PC-9 (cell line): ENCODE measurements around the gene SLC25A14. TPM values are rescaled to one million over a fixed set of nuclear protein-coding genes. Genes with fewer than 3 reads are reported as not detected.

Experiments
- BruUV-seq: library from RNA; stranded (reverse); fragments of 400-500 nt; replicated peaks from 2 replicates; lab custom pipeline; 2021; lab: Mats Ljungman, UMichigan
- CTCF ChIA-PET: fragments of 300-600 bp; sonication (Branson Sonifier 250); formaldehyde crosslinking; loops from one replicate; lab custom pipeline; 2022; ENCODE audit warnings: antibody characterized with exemption; lab: Charles Lee
- POLR2A ChIA-PET: fragments of 300-600 bp; sonication (Branson Sonifier 250); formaldehyde crosslinking; loops from one replicate; lab custom pipeline; 2022; ENCODE audit warnings: antibody characterized with exemption; ENCODE audit not compliant: unreplicated experiment; lab: Charles Lee
- DNase-seq, 2 experiments: peaks; one replicate each; pipeline versions ENCODE4 v3.0.0 to v3.0.0-alpha.2; 2015 to 2022; ENCODE audit warnings: mixed read lengths in 1 of 2
- H2AFZ ChIP-seq: fragments of 200-600 bp; sonication (generic); 2 replicates; pipeline ENCODE4 v1.8.1; 2017; ENCODE audit warnings: antibody characterized with exemption
- H3F3A ChIP-seq: fragments of 200-600 bp; sonication (generic); 2 replicates; pipeline ENCODE4 v1.8.1; 2017; ENCODE audit warnings: antibody characterized with exemption, mild to moderate bottlenecking, low read depth; ENCODE audit not compliant: insufficient read depth
- H3K27ac ChIP-seq: fragments of 200-600 bp; sonication (generic); 2 replicates; pipeline ENCODE4 v1.6.1; 2016; ENCODE audit warnings: mixed run types
- H3K27me3 ChIP-seq: fragments of 200-600 bp; sonication (generic); 2 replicates; pipeline ENCODE4 v1.6.1; 2016; ENCODE audit warnings: low read depth, mixed run types; ENCODE audit not compliant: insufficient read depth
- H3K36me3 ChIP-seq: fragments of 200-600 bp; sonication (generic); 2 replicates; pipeline ENCODE4 v1.6.1; 2016; ENCODE audit warnings: low read depth, mixed run types
- H3K4me1 ChIP-seq: fragments of 200-600 bp; sonication (generic); replicated peaks from 2 replicates; pipeline ENCODE4 v1.6.1; 2016; ENCODE audit warnings: mixed run types; ENCODE audit not compliant: insufficient read depth
- H3K4me2 ChIP-seq: fragments of 200-600 bp; sonication (generic); 2 replicates; pipeline ENCODE4 v1.6.1; 2017; ENCODE audit warnings: mixed run types
- H3K4me3 ChIP-seq: fragments of 200-600 bp; sonication (generic); 2 replicates; pipeline ENCODE4 v1.6.1; 2016; ENCODE audit warnings: mixed run types
- H3K79me2 ChIP-seq: fragments of 200-600 bp; sonication (generic); 2 replicates; pipeline ENCODE4 v1.6.1; 2017; ENCODE audit warnings: low read depth, mixed run types
- H3K9me2 ChIP-seq: fragments of 200-600 bp; sonication (generic); 2 replicates; pipeline ENCODE4 v1.8.1; 2017; ENCODE audit warnings: mild to moderate bottlenecking; ENCODE audit not compliant: insufficient read depth
- H3K9me3 ChIP-seq: fragments of 200-600 bp; sonication (generic); 2 replicates; pipeline ENCODE4 v1.8.1; 2016; ENCODE audit warnings: low read depth; ENCODE audit not compliant: insufficient read depth
- H4K20me1 ChIP-seq: fragments of 200-600 bp; sonication (generic); 2 replicates; pipeline ENCODE4 v1.8.1; 2017; ENCODE audit not compliant: insufficient read depth
- EZH2 ChIP-seq: fragments of 200-600 bp; sonication (generic); IDR thresholded peaks from 2 replicates; pipeline ENCODE4 v1.8.0; 2017; ENCODE audit warnings: antibody characterized with exemption, low read depth
- intact Hi-C: fragments of 100-400 bp; cut with micrococcal nuclease; formaldehyde crosslinking; loops from one replicate; pipeline ENCODE4 v1.10.0; 2022; ENCODE audit not compliant: unreplicated experiment
- total RNA-seq: library from RNA; stranded (reverse); gene quantifications from 2 replicates; pipeline ENCODE4 v1.2.3, GENCODE V29; 2021
- TF ChIP-seq, protein P1 (sequence below): fragments of 200-600 bp; sonication (generic); conservative IDR thresholded peaks from 2 replicates; pipeline ENCODE4 v1.6.1; 2017; ENCODE audit warnings: mixed run types, antibody characterized with exemption, mild to moderate bottlenecking, moderate library complexity

Gene SLC25A14
- total RNA-seq, 1 experiment from 2014 or later, result 30.4 TPM

DNA sequence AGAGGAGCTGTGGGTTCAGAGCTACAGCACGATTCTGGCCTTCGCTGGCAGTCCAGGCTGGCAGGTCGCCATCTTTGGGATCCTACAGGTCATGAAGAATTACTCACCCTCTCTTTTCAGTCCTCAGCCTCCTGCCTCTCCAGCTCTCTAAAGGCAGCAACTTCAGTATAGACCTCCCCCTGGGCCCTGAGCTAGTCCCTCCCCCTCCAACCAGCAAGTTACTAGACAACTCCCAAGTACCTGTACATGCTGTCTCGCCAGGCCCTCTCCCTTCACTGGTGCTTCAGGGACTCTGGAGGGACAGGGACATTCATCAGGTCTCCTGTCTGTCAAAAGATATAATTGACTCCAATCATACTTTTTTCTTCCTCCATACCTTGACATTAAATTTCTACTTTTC is 45.8 kb downstream of the SLC25A14 start, which contains the start of gene GPR119:
Gene GPR119, minus strand, starts transcription at position 155 of the 400 bp plus-strand sequence. CDS start 227 bp downstream, outside the sequence.
- Histone ChIP-seq H3K4me2 (no peak within 1 kb of the TSS), H2AFZ (no peak within 1 kb of the TSS)
- POLR2A ChIA-PET, result no interaction called here

DNA sequence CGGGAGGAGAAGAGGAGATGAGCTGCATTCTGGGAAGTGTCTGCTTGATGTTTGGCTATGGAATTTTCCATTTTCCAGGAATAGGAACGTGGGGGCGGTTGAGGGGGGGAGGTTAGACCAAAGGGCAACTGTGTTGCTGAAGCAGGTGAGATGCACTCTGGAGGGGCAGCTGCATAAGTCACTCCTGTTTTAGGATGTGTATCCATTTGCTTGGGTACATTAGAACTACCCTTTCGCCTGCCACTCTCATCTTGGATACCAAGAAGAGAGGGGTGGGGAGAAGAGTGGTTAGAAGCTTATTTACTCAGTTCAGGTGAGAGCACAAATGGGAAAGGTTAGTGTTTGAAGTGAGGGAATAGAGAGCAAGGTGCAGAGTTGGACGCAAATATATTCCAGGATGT is 46.7 kb downstream of the SLC25A14 start:
- H3K4me1 ChIP-seq, result no peaks in the 10 kb centered on the region
- peaks cover 13% of the 10 kb centered on the region for H3K27me3 ChIP-seq
- H3F3A ChIP-seq, result no peaks in the 10 kb centered on the region
- ChIA-PET CTCF (no interaction called here), POLR2A (no interaction called here)
- intact Hi-C loops, result no loop called here
- no peak overlapping the region for H3K4me3 ChIP-seq
- no peaks in the 10 kb centered on the region for H3K79me2 ChIP-seq
- H2AFZ ChIP-seq, result no peak overlapping the region
- no peaks in the 10 kb centered on the region for H3K36me3 ChIP-seq
- no peaks in the 10 kb centered on the region for H3K9me3 ChIP-seq
- no peak overlapping the region for H3K27ac ChIP-seq
- TF ChIP-seq, protein P1, sequence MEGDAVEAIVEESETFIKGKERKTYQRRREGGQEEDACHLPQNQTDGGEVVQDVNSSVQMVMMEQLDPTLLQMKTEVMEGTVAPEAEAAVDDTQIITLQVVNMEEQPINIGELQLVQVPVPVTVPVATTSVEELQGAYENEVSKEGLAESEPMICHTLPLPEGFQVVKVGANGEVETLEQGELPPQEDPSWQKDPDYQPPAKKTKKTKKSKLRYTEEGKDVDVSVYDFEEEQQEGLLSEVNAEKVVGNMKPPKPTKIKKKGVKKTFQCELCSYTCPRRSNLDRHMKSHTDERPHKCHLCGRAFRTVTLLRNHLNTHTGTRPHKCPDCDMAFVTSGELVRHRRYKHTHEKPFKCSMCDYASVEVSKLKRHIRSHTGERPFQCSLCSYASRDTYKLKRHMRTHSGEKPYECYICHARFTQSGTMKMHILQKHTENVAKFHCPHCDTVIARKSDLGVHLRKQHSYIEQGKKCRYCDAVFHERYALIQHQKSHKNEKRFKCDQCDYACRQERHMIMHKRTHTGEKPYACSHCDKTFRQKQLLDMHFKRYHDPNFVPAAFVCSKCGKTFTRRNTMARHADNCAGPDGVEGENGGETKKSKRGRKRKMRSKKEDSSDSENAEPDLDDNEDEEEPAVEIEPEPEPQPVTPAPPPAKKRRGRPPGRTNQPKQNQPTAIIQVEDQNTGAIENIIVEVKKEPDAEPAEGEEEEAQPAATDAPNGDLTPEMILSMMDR, result no peak
- no peaks in the 10 kb centered on the region for H4K20me1 ChIP-seq
- H3K4me2 ChIP-seq, result no peak overlapping the region
- BruUV-seq, result no TSS peak
- no peak for DNase-seq
- no peaks in the 10 kb centered on the region for H3K9me2 ChIP-seq

More for the DNA sequence above, 45.8 kb downstream of the SLC25A14 start, which contains the start of gene GPR119:
- no peaks in the 10 kb centered on the region for H3K4me1 ChIP-seq
- no peaks in the 10 kb centered on the region for H3K9me3 ChIP-seq
- TF ChIP-seq EZH2, result no peak
- TF ChIP-seq, protein P1, result no peak
- no peaks in the 10 kb centered on the region for H4K20me1 ChIP-seq
- peaks cover 13% of the 10 kb centered on the region for H3K27me3 ChIP-seq
- H3F3A ChIP-seq, result no peaks in the 10 kb centered on the region
- no TSS peak for BruUV-seq
- no peaks in the 10 kb centered on the region for H3K9me2 ChIP-seq
- H3K4me3 ChIP-seq, result no peak within 1 kb of the TSS
- DNase-seq, result no peak
- CTCF ChIA-PET, result interaction anchor here (0.8 kb wide), 1 partner anchor 306 kb away, joined by 4 read pairs; no protein-coding TSS in a partner anchor
- intact Hi-C loops, result no loop called here
- H3K79me2 ChIP-seq, result no peaks in the 10 kb centered on the region
- no peaks in the 10 kb centered on the region for H3K36me3 ChIP-seq
- H3K27ac ChIP-seq, result no peak within 1 kb of the TSS

DNA sequence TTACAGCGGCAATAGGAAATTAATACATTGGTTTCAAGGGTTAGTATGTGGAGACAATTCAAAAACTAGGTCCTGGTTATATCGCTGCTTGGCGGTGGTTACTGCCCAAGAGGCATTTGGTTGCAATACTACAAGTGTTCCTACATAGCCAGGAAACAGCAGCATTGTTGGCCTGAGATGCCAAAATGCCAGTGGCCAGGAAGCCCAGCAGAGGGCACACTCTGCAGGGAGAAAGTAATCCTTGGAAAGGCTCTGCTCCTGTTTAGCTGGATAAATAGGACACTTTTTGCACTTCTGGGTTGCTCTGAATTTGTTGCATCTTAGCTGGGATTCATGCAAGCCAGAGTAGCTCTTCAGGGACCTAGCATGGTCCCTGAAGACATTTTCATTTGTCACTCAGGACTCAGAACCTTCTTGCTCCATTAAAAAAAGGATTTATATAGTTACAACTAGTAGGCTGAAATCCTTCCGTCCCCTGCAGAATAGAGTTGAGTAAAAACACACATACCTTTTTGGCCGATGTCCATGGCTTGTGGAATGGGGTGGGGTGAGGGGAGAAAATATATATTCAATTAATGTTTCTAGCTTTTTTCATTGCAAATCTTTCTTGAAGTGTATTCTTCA is 53.8 kb downstream of the SLC25A14 start:
- BruUV-seq, result no TSS peak

More for the DNA sequence above, 53.8 kb downstream of the SLC25A14 start:
- intact Hi-C loops, result loop anchor here (1.0 to 10.0 kb wide), 4 partner anchors 56 to 789 kb away; partner anchors contain the start of gene SLC25A14
- H3K4me2 ChIP-seq, result no peak overlapping the region
- H3K27ac ChIP-seq, result no peak overlapping the region
- POLR2A ChIA-PET, result no interaction called here
- no peak overlapping the region for H3K4me3 ChIP-seq
- no peaks in the 10 kb centered on the region for H4K20me1 ChIP-seq
- peak; percentile 52 to 61 for DNase-seq
- no peaks in the 10 kb centered on the region for H3F3A ChIP-seq
- H3K79me2 ChIP-seq, result no peaks in the 10 kb centered on the region
- no peak for TF ChIP-seq EZH2
- TF ChIP-seq, protein P1, result peak; percentile 76
- CTCF ChIA-PET, result interaction anchor here (0.6 to 0.9 kb wide), 3 partner anchors 522 to 1284 kb away, joined by 3 to 4 read pairs (median 3); no protein-coding TSS in a partner anchor
- no peak overlapping the region for H2AFZ ChIP-seq
- no peaks in the 10 kb centered on the region for H3K36me3 ChIP-seq
- H3K9me3 ChIP-seq, result no peaks in the 10 kb centered on the region
- peaks cover 24% of the 10 kb centered on the region for H3K27me3 ChIP-seq
- no peaks in the 10 kb centered on the region for H3K4me1 ChIP-seq
- no peaks in the 10 kb centered on the region for H3K9me2 ChIP-seq
